SJSA1 (cell line): Measurements from ENCODE around the gene HCST. TPM values are rescaled to one million over a fixed set of nuclear protein-coding genes. Genes with fewer than 3 reads are reported as not detected.
A peak's percentile ranks its signal among the peaks of the same experiment; 100 is the strongest.

Experiments
- DNase-seq, 2 experiments: peaks; one replicate each; pipeline ENCODE4 v3.0.0-alpha.2; 2015 to 2020; ENCODE audit warnings: low spot score in 2 of 2, low read depth in 1 of 2
- H3K27ac ChIP-seq: fragments of 250-450 bp; sonication (Bioruptor Pico); 2 replicates; pipeline ENCODE4 v1.5.1; 2020; ENCODE audit warnings: mild to moderate bottlenecking, moderate library complexity
- H3K27me3 ChIP-seq: fragments of 250-450 bp; sonication (Bioruptor Pico); replicated peaks from 2 replicates; pipeline ENCODE4 v1.5.1; 2020; ENCODE audit warnings: mild to moderate bottlenecking, moderate library complexity
- H3K36me3 ChIP-seq: fragments of 250-450 bp; sonication (Bioruptor Pico); 2 replicates; pipeline ENCODE4 v1.5.1; 2020; ENCODE audit warnings: mild to moderate bottlenecking
- H3K4me1 ChIP-seq: fragments of 250-450 bp; sonication (Bioruptor Pico); replicated peaks from 2 replicates; pipeline ENCODE4 v1.6.1; 2021; ENCODE audit warnings: mild to moderate bottlenecking
- H3K4me3 ChIP-seq: fragments of 250-450 bp; sonication (Bioruptor Pico); 2 replicates; pipeline ENCODE4 v1.5.1; 2020; ENCODE audit warnings: mild to moderate bottlenecking
- H3K9me3 ChIP-seq: fragments of 250-450 bp; sonication (Bioruptor Pico); replicated peaks from 2 replicates; pipeline ENCODE4 v1.5.1; 2020; ENCODE audit warnings: mild to moderate bottlenecking
- total RNA-seq: library from RNA; depleted of rRNA; stranded (reverse); fragments of >200 nt; shearing (Covaris generic); gene quantifications from 2 replicates; pipeline ENCODE4 v1.2.3, GENCODE V29; 2014

HCST gene
- total RNA-seq, 1 experiment from 2014 or later: not detected

DNA sequence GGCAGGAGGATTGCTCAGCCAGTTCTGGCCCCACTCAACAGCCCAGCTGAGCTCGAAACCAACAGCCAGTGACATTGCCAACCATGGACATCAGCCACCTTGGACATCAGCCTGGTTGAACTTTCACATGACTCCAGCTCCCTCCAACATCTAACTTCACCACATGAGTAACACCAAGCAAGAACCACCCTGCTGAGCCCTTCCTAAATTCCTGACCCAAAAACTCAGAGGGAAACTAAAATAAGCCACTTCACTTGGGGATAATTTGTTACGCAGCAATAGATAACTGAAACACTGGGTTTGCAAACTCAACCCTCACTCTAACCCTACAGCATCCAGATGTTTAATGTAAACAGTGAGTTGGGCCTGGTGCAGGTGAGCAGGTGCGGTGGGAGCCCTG, 23.2 kb downstream of the HCST start:
- Histone ChIP-seq H3K27me3 (peaks cover 10% of the 10 kb centered on the region), H3K4me3 (no peak overlapping the region), H3K36me3 (no peaks in the 10 kb centered on the region), H3K4me1 (no peaks in the 10 kb centered on the region), H3K9me3 (no peaks in the 10 kb centered on the region), H3K27ac (no peak overlapping the region)
- DNase-seq: no peak

GRCh38 chr19:35928507-35928906, 26.2 kb downstream of the HCST start:
- H3K4me3 ChIP-seq: no peak overlapping the region
- H3K36me3 ChIP-seq: no peaks in the 10 kb centered on the region
- H3K27ac ChIP-seq: no peak overlapping the region
- H3K27me3 ChIP-seq: peaks cover 4% of the 10 kb centered on the region
- H3K4me1 ChIP-seq: peaks cover 3% of the 10 kb centered on the region; the same call in 1 of the 2 replicates
- no peaks in the 10 kb centered on the region for H3K9me3 ChIP-seq
- DNase-seq: no peak

- H3K9me3 ChIP-seq: no peaks in the 10 kb centered on the region
- H3K4me1 ChIP-seq: peaks cover 3% of the 10 kb centered on the region; the same call in 1 of the 2 replicates
- no peak overlapping the region for H3K4me3 ChIP-seq
- no peak overlapping the region for H3K27ac ChIP-seq
- no peaks in the 10 kb centered on the region; the same call in 1 of the 2 replicates for H3K27me3 ChIP-seq
- DNase-seq: no peak
- no peaks in the 10 kb centered on the region for H3K36me3 ChIP-seq
Measured at GRCh38 chr19:35929876-35930275, 27.5 kb downstream of the HCST start.

GRCh38 chr19:35931161-35931873, 29.0 kb downstream of the HCST start:
- peak; percentile 98 to 99 for DNase-seq
- no peaks in the 10 kb centered on the region; the same call in 1 of the 2 replicates for H3K27me3 ChIP-seq
- no peak overlapping the region for H3K27ac ChIP-seq
- H3K9me3 ChIP-seq: no peaks in the 10 kb centered on the region
- peaks cover 13% of the 10 kb centered on the region for H3K4me1 ChIP-seq
- H3K4me3 ChIP-seq: no peak overlapping the region
- H3K36me3 ChIP-seq: no peaks in the 10 kb centered on the region

DNA sequence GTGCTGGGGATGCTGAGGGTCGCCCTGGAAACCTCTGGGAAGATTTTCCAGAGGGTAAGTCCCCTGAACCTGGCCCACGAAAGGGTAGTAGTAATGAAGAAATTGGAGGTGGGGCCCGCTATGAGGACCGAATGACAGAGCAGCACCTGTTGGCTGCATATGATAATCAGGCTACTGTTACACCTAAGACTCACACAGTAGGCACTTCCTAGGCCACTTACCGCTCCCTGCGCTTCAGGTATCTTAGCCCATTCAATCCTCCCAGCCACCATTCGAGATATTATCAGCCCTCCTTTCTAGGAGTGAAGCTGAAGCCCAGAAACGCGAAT, 29.5 kb downstream of the HCST start:
- Histone ChIP-seq H3K4me1 (peaks cover 17% of the 10 kb centered on the region), H3K27me3 (no peaks in the 10 kb centered on the region; the same call in 1 of the 2 replicates), H3K27ac (no peak overlapping the region), H3K36me3 (no peaks in the 10 kb centered on the region), H3K4me3 (no peak overlapping the region), H3K9me3 (no peaks in the 10 kb centered on the region)
- no peak for DNase-seq

GRCh38 chr19:35932291-35932936, 30.1 kb downstream of the HCST start:
- Histone ChIP-seq H3K4me1 (peaks cover 22% of the 10 kb centered on the region), H3K9me3 (no peaks in the 10 kb centered on the region), H3K4me3 (no peak overlapping the region), H3K27ac (no peak overlapping the region), H3K36me3 (no peaks in the 10 kb centered on the region), H3K27me3 (no peaks in the 10 kb centered on the region; the same call in 1 of the 2 replicates)
- no peak for DNase-seq

- Histone ChIP-seq H3K4me3 (peak within 1 kb of the TSS; percentile 39), H3K4me1 (peaks cover 28% of the 10 kb centered on the region), H3K27me3 (no peaks in the 10 kb centered on the region), H3K9me3 (no peaks in the 10 kb centered on the region), H3K36me3 (no peaks in the 10 kb centered on the region; the same call in none of the 2 replicates), H3K27ac (no peak within 1 kb of the TSS)
- peak; percentile 52 to 66 for DNase-seq
Measured at GRCh38 chr19:35935911-35936737, 33.8 kb downstream of the HCST start, which contains the start of gene LRFN3. Gene LRFN3 (plus strand): TSS chr19:35936374. CDS start chr19:35939426, 3,052 bp downstream.

GRCh38 chr19:35936738-35937268, 34.5 kb downstream of the HCST start:
- Histone ChIP-seq H3K9me3 (no peaks in the 10 kb centered on the region), H3K4me3 (peak overlapping the region; percentile 39), H3K27me3 (no peaks in the 10 kb centered on the region), H3K4me1 (peaks cover 27% of the 10 kb centered on the region), H3K36me3 (no peaks in the 10 kb centered on the region; the same call in none of the 2 replicates), H3K27ac (no peak overlapping the region)
- no peak for DNase-seq

DNA sequence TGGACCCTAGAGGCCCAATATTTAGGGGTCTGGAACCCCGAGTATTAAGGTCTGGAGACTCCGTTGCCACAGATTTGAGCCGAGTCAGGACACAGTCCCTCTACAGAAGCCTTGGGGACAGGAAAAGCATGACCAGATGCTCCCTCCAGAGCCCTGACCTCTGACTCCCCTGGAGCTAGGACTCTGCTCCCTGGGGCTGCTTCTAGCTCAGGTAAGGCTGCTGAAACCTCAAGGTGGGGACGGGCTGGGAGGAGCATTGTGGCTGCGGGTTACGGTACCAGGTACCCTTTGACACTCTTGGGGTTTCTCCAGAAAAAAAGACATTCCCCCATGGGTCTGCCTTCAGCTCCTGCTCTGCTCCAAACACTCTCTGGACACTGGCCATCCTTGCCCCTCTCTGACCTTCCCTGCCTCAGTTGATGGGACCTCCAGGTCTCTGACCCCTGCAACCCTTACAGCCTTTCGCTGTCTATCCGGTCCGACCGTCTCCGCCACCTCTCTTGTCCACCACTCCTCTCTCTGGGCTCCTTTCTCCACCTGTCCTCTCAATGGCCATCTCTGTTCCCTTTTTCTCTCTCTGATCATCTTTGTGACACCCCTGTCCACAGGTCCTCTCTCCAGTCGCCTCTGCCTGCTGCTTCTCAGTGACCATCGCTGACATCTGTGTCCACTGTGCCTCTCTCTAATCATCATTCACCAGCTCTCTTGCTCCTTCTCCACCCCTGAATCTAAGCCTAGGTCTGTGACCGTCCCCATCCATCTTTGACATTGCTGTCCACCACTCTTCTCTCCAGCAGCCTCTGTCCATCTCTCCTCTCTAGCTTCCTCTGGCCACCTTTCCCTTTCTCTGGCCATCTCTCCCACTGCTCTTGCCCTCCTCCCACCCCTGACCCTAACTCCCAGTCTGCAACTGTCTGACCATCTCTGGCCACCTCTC, 35.3 kb downstream of the HCST start:
- Histone ChIP-seq H3K27ac (no peak overlapping the region), H3K27me3 (no peaks in the 10 kb centered on the region), H3K36me3 (no peaks in the 10 kb centered on the region; the same call in none of the 2 replicates), H3K4me1 (peaks cover 26% of the 10 kb centered on the region), H3K9me3 (no peaks in the 10 kb centered on the region), H3K4me3 (peak overlapping the region; percentile 39; the same call in 1 of the 2 replicates)
- DNase-seq: no peak

DNA sequence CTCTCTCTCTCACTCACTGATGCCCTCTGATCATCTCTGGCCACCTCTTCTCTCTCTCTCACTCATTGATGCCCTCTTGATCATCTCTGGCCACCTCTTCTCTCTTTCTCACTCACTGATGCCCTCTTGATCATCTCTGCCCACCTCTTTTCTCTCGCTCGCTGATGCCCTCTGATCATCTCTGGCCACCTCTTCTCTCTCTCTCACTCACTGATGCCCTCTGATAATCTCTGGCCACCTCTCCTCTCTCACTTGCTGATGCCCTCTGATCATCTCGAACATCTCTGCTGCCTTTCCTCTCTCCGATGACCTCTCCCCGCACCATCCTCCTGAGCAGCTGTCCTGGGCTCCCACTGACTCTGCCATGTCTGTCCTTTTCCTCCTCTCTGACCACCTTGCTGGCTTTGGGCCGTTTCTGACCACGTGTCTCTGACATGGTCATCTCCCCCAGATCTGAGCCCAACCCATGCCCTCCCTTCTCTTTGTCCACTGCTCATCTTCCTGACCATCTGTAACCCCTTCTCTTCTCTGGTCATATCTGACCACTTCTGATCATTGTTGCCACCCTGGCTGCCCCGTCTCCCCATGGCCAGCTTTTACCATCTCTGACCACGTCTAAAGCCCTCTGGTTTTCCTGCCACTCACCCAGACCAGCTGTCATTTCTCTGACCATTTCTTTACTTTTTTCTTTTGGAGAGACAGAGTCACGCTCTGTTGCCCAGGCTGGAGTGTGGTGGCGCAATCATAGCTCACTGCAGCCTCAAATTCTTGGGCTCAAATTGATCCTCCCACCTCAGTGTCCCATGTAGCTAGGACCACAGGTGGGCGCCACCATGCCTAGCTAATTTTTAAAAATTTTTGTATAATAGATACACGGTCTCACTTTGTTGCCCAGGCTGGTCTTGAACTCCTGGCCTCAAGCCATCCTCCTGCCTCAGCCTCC, 36.2 kb downstream of the HCST start:
- Histone ChIP-seq H3K27me3 (no peaks in the 10 kb centered on the region), H3K27ac (no peak overlapping the region), H3K9me3 (no peaks in the 10 kb centered on the region), H3K4me3 (no peak overlapping the region), H3K4me1 (peaks cover 26% of the 10 kb centered on the region), H3K36me3 (no peaks in the 10 kb centered on the region; the same call in none of the 2 replicates)
- DNase-seq: no peak

DNA sequence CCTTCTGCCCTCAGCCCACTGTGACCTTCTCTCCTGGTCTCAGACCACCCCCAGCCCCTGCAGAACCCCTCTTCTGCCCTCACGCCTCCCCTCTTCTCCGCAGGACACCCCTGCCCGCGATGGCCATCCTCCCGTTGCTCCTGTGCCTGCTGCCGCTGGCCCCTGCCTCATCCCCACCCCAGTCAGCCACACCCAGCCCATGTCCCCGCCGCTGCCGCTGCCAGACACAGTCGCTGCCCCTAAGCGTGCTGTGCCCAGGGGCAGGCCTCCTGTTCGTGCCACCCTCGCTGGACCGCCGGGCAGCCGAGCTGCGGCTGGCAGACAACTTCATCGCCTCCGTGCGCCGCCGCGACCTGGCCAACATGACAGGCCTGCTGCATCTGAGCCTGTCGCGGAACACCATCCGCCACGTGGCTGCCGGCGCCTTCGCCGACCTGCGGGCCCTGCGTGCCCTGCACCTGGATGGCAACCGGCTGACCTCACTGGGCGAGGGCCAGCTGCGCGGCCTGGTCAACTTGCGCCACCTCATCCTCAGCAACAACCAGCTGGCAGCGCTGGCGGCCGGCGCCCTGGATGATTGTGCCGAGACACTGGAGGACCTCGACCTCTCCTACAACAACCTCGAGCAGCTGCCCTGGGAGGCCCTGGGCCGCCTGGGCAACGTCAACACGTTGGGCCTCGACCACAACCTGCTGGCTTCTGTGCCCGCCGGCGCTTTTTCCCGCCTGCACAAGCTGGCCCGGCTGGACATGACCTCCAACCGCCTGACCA, 37.2 kb downstream of the HCST start:
- H3K4me3 ChIP-seq: no peak overlapping the region
- no peaks in the 10 kb centered on the region for H3K27me3 ChIP-seq
- no peaks in the 10 kb centered on the region; the same call in none of the 2 replicates for H3K36me3 ChIP-seq
- no peaks in the 10 kb centered on the region for H3K9me3 ChIP-seq
- no peak overlapping the region for H3K27ac ChIP-seq
- H3K4me1 ChIP-seq: peaks cover 26% of the 10 kb centered on the region
- no peak for DNase-seq
